Stimulated activated CD8-positive, alpha-beta memory T cell treated with anti-CD3 and anti-CD28 coated beads, Interleukin-7, amount 100 ng/mL, for 4 hours (primary cell): Measurements from ENCODE around the gene SAMD4A.

Experiments used
- DNase-seq, 2 donors: peaks; one replicate each; pipeline ENCODE4 v3.0.0-alpha.2; 2020; ENCODE audit warnings: low read depth in 2 of 2

SAMD4A gene

GRCh38 chr14:54629635-54630360 lies 62.9 kb downstream of the SAMD4A start:
- DNase-seq, result no peak

GRCh38 chr14:54631016-54631415 lies 64.1 kb downstream of the SAMD4A start:
- DNase-seq, result no peak

- DNase-seq, result no peak
Measured at GRCh38 chr14:54632452-54632851, 65.5 kb downstream of the SAMD4A start.

- DNase-seq, result no peak
Measured at GRCh38 chr14:54633076-54633475, 66.1 kb downstream of the SAMD4A start.

- no peak for DNase-seq
Measured at GRCh38 chr14:54637270-54638134, 70.6 kb downstream of the SAMD4A start.

- DNase-seq, result no peak
Measured at GRCh38 chr14:54638135-54638446, 71.2 kb downstream of the SAMD4A start.

- DNase-seq, result no peak
Measured at GRCh38 chr14:54639611-54640010, 72.7 kb downstream of the SAMD4A start.

- no peak for DNase-seq
Measured at GRCh38 chr14:54640506-54640905, 73.6 kb downstream of the SAMD4A start.

- DNase-seq, result no peak
Measured at GRCh38 chr14:54642121-54642520, 75.2 kb downstream of the SAMD4A start.

GRCh38 chr14:54642801-54643695 lies 76.1 kb downstream of the SAMD4A start:
- DNase-seq, result no peak

GRCh38 chr14:54643696-54644176 lies 76.8 kb downstream of the SAMD4A start:
- no peak for DNase-seq

GRCh38 chr14:54645639-54646038 lies 78.7 kb downstream of the SAMD4A start:
- DNase-seq, result no peak

GRCh38 chr14:54646626-54647025 lies 79.7 kb downstream of the SAMD4A start:
- DNase-seq, result no peak

- no peak for DNase-seq
Measured at GRCh38 chr14:54647378-54647777, 80.5 kb downstream of the SAMD4A start.

- DNase-seq, result no peak
Measured at GRCh38 chr14:54649056-54649455, 82.1 kb downstream of the SAMD4A start.

GRCh38 chr14:54650331-54650958 lies 83.5 kb downstream of the SAMD4A start:
- no peak for DNase-seq

GRCh38 chr14:54650959-54651351 lies 84.0 kb downstream of the SAMD4A start:
- DNase-seq, result no peak

- DNase-seq, result no peak
Measured at GRCh38 chr14:54651649-54652048, 84.7 kb downstream of the SAMD4A start.

GRCh38 chr14:54652188-54652587 lies 85.3 kb downstream of the SAMD4A start:
- DNase-seq, result no peak

- no peak for DNase-seq
Measured at GRCh38 chr14:54652605-54653052, 85.7 kb downstream of the SAMD4A start.

- DNase-seq, result no peak
Measured at GRCh38 chr14:54653712-54654469, 87.0 kb downstream of the SAMD4A start.
